Measurements from ENCODE around the gene PRKCE. TPM values are rescaled to one million over a fixed set of nuclear protein-coding genes. Genes with fewer than 3 reads are reported as not detected.

The PRKCE gene
- polyA plus RNA-seq, 1 of the 3 experiments (the other 2 are of a cell fraction): 16.3 TPM

- no peaks in the 10 kb centered on the region for H4K20me1 ChIP-seq (ENCODE audit: insufficient read depth)
- ChIA-PET CTCF (interaction anchor here (1.1 to 1.9 kb wide), 5 partner anchors 13 to 106 kb away, joined by 3 to 13 read pairs (median 3); no protein-coding TSS in a partner anchor), POLR2A (no interaction called here)
- H3K4me2 ChIP-seq: no peak overlapping the region
- no peaks in the 10 kb centered on the region; the same call in 1 of the 2 replicates for H3K79me2 ChIP-seq (ENCODE audit: insufficient read depth)
- H3F3A ChIP-seq (replicated peaks; ENCODE audit: insufficient read depth): peaks cover 4% of the 10 kb centered on the region
- WGBS (ENCODE audit: low lambda C conversion rate): 86% methylated on average over 3 of the region's 3 CpGs
- H3K9me2 ChIP-seq: no peaks in the 10 kb centered on the region
- no peak overlapping the region for H3K9ac ChIP-seq
- H3K4me1 ChIP-seq (ENCODE audit: control insufficient read depth in 1 of 2, insufficient read depth in 2 of 2, low read depth in 1 of 2, low read length in 1 of 2): peaks cover 8 to 24% of the 10 kb centered on the region in 2 experiments
- no peaks in the 10 kb centered on the region for H3K9me3 ChIP-seq
- no peaks in the 10 kb centered on the region for H3K27me3 ChIP-seq (ENCODE audit: insufficient read depth)
- no peak overlapping the region for H3K27ac ChIP-seq (ENCODE audit: low read depth in 2 of 2, low read length in 1 of 2)
- no peak overlapping the region for H2AFZ ChIP-seq (ENCODE audit: low read depth)
- H3K4me3 ChIP-seq (ENCODE audit: low read depth in 2 of 2, low read length in 1 of 2): no peak overlapping the region
- no peaks in the 10 kb centered on the region for H3K36me3 ChIP-seq (replicated peaks in 1 of 2; ENCODE audit: control insufficient read depth in 1 of 2, insufficient read depth in 2 of 2, low read length in 1 of 2)
- no peak for DNase-seq
- TF ChIP-seq YY1 (IDR thresholded peaks at IDR 0.05; ENCODE audit: low read depth) (no peak), SIN3A (IDR thresholded peaks at IDR 0.05; ENCODE audit: borderline replicate concordance, low read depth, low read length) (no peak), RFX5 (IDR thresholded peaks at IDR 0.05; ENCODE audit: low read length) (no peak), GABPA (IDR thresholded peaks at IDR 0.05; ENCODE audit: low read depth) (no peak), TEAD4 (IDR thresholded peaks at IDR 0.05; ENCODE audit: borderline replicate concordance, insufficient read depth) (no peak), MXI1 (IDR thresholded peaks at IDR 0.05; ENCODE audit: low read depth, low read length) (no peak), USF1 (IDR thresholded peaks at IDR 0.05; ENCODE audit: borderline replicate concordance, low read depth) (no peak), REST (IDR thresholded peaks at IDR 0.05; ENCODE audit: low read depth, low read length) (no peak), FOXM1 (IDR thresholded peaks at IDR 0.05; ENCODE audit: low read depth) (no peak), EZH2phosphoT487 (IDR thresholded peaks at IDR 0.05; ENCODE audit: borderline replicate concordance, low read depth) (no peak), NFIC (IDR thresholded peaks at IDR 0.05; ENCODE audit: borderline replicate concordance) (no peak), SMC3 (IDR thresholded peaks at IDR 0.05; ENCODE audit: low read depth, low read length) (no peak), RXRA (IDR thresholded peaks at IDR 0.05; ENCODE audit: borderline replicate concordance, low read depth) (no peak), POLR2AphosphoS5 (IDR thresholded peaks at IDR 0.05; ENCODE audit: low read depth, low read length) (no peak), CHD2 (IDR thresholded peaks at IDR 0.05; ENCODE audit: low read length, partially characterized antibody) (no peak), EP300 (IDR thresholded peaks at IDR 0.05; ENCODE audit: borderline replicate concordance in 1 of 2, low read depth in 1 of 2, low read length in 1 of 2) (no peak), FOSL2 (IDR thresholded peaks at IDR 0.05; ENCODE audit: borderline replicate concordance, low read depth) (no peak), FOXJ3 (CRISPR knock-in tag; IDR thresholded peaks at IDR 0.05) (no peak), JUND (IDR thresholded peaks at IDR 0.05) (no peak), RCOR1 (IDR thresholded peaks at IDR 0.05; ENCODE audit: low read length) (no peak)
These were observed 33.8 kb downstream of the PRKCE start for GRCh38 chr2:45685260-45685659.

Data from SK-N-SH (cell line).